Measurements from ENCODE around the gene PTPRG.

DNA sequence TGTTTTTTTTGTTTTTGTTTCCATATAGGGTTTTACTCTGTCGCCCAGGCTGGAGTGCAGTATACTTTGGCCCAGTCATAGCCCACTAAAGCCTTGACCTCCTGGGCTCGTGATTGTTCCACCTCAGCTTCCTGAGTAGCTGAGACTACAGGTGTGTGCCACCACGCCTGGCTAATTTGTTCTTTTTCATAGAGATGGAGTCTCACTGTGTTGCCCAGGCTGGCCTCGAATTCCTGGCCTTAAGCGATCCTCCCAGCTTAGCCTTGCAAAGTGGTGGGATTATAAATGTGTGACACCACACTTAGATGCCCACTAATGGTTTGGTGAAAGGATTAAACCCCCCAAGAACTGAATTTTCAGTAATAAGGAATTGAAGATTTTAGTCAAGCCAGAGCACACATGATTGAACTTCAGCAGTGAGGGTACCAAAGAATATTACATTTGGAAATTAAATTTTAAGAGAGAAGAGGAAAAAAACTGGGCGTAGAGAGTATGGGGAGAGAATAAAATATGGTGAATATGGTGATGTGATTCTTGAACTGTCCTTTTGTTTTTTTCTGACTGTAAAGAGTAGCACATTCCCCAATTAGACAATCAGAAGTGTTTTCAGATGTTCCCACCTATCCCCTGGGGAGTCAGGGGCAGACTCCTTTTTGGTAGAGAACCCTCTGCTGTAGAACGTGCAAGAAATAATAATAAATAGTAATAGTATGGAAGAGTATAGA, 208.1 kb downstream of the PTPRG start:
- TF ChIP-seq CTCF (IDR thresholded peaks at IDR 0.05) (no peak), REST (IDR thresholded peaks at IDR 0.05; ENCODE audit: insufficient read depth in 1 of 2, low read depth in 2 of 2, low read length in 1 of 2) (no peak), TCF7L2 (IDR thresholded peaks at IDR 0.05; ENCODE audit: low read depth, low read length) (no peak), POLR2AphosphoS5 (IDR thresholded peaks at IDR 0.05; ENCODE audit: low read depth, low read length) (no peak)

Data from Panc1 (cell line).